A673 (cell line): ENCODE results near the gene PSME3IP1. TPM values are rescaled to one million over a fixed set of nuclear protein-coding genes. Genes with fewer than 3 reads are reported as not detected.

Experiments used
- BruUV-seq: library from RNA; stranded (reverse); fragments of 400-500 nt; replicated peaks from 2 replicates; lab custom pipeline; 2021; lab: Mats Ljungman, UMichigan
- CTCF ChIA-PET: fragments of 300-600 bp; sonication (Branson Sonifier 250); formaldehyde crosslinking; loops from one replicate; lab custom pipeline; 2022; ENCODE audit warnings: antibody characterized with exemption; lab: Charles Lee
- POLR2A ChIA-PET: fragments of 300-600 bp; sonication (Branson Sonifier 250); formaldehyde crosslinking; loops from one replicate; lab custom pipeline; 2022; ENCODE audit warnings: antibody characterized with exemption; ENCODE audit not compliant: low non-redundant PET; lab: Charles Lee
- DNase-seq: peaks from one replicate; pipeline ENCODE4 v3.0.0-alpha.2; 2015; ENCODE audit warnings: low spot score
- H3K27ac ChIP-seq: fragments of 200-600 bp; sonication (generic); 2 replicates; pipeline ENCODE4 v1.5.1; 2016; ENCODE audit warnings: mixed run types, low read depth, mild to moderate bottlenecking, mixed read lengths, antibody characterized with exemption, low read length; ENCODE audit not compliant: poor library complexity, severe bottlenecking
- H3K27me3 ChIP-seq: fragments of 200-600 bp; sonication (generic); replicated peaks from 2 replicates; pipeline ENCODE4 v1.6.1; 2017; ENCODE audit warnings: mixed run types, low read depth, mild to moderate bottlenecking, mixed read lengths, antibody characterized with exemption, low read length; ENCODE audit not compliant: insufficient read depth, poor library complexity
- H3K36me3 ChIP-seq: fragments of 200-600 bp; sonication (generic); 2 replicates; pipeline ENCODE4 v1.6.1; 2016; ENCODE audit warnings: mixed run types, mild to moderate bottlenecking, mixed read lengths, antibody characterized with exemption, low read length; ENCODE audit not compliant: insufficient read depth, poor library complexity, severe bottlenecking
- H3K4me1 ChIP-seq: fragments of 200-600 bp; sonication (generic); 2 replicates; pipeline ENCODE4 v1.6.1; 2017; ENCODE audit warnings: mixed run types, mild to moderate bottlenecking, mixed read lengths, antibody characterized with exemption, low read length; ENCODE audit not compliant: insufficient read depth, poor library complexity, severe bottlenecking
- H3K4me3 ChIP-seq: fragments of 200-600 bp; sonication (generic); 2 replicates; pipeline ENCODE4 v1.5.1; 2016; ENCODE audit warnings: low read depth, mixed run types, mild to moderate bottlenecking, mixed read lengths, low read length; ENCODE audit not compliant: poor library complexity, severe bottlenecking
- H3K9me3 ChIP-seq: fragments of 200-600 bp; sonication (generic); 2 replicates; pipeline ENCODE4 v1.6.1; 2016; ENCODE audit warnings: mixed run types, low read depth, mild to moderate bottlenecking, mixed read lengths, antibody characterized with exemption, low read length; ENCODE audit not compliant: poor library complexity, severe bottlenecking
- CTCF ChIP-seq: fragments of 300-800, 200-600 bp; sonication (generic); conservative IDR thresholded peaks from 2 replicates; pipeline ENCODE4 v1.5.1; 2017; ENCODE audit warnings: low read depth, mild to moderate bottlenecking, antibody characterized with exemption, low read length, moderate library complexity, mixed read lengths
- EZH2 ChIP-seq: fragments of 200-600 bp; sonication (generic); IDR thresholded peaks from 2 replicates; pipeline ENCODE4 v1.6.1; 2017; ENCODE audit warnings: borderline replicate concordance, low read depth, mild to moderate bottlenecking, mixed read lengths, antibody characterized with exemption, low read length; ENCODE audit not compliant: poor library complexity, severe bottlenecking
- intact Hi-C: fragments of 100-400 bp; cut with micrococcal nuclease; formaldehyde crosslinking; loops from one replicate; pipeline ENCODE4 v1.10.0; 2022; ENCODE audit not compliant: unreplicated experiment
- total RNA-seq: library from RNA; stranded (reverse); gene quantifications from 2 replicates; pipeline ENCODE4 v1.2.3, GENCODE V29; 2021

PSME3IP1 gene
- total RNA-seq, 1 experiment from 2014 or later = 128 TPM

GRCh38 chr16:57153841-57154240, 32.0 kb downstream of the PSME3IP1 start:
- Histone ChIP-seq H3K4me3 (no peak overlapping the region), H3K27me3 (no peaks in the 10 kb centered on the region), H3K27ac (no peak overlapping the region), H3K4me1 (peaks cover 36% of the 10 kb centered on the region), H3K36me3 (peaks cover 54% of the 10 kb centered on the region), H3K9me3 (no peaks in the 10 kb centered on the region)
- intact Hi-C loops = no loop called here
- TF ChIP-seq CTCF = no peak
- TF ChIP-seq EZH2 = no peak
- BruUV-seq = TSS peak; percentile 82
- DNase-seq = no peak
- ChIA-PET POLR2A (no interaction called here), CTCF (no interaction called here)

- peak overlapping the region; percentile 72 for H3K27ac ChIP-seq
- ChIA-PET CTCF (interaction anchor here (1.2 kb wide), 1 partner anchor 60 kb away, joined by 4 read pairs; the partner anchor contains the start of gene CPNE2), POLR2A (no interaction called here)
- H3K9me3 ChIP-seq = no peaks in the 10 kb centered on the region
- no peak for DNase-seq
- intact Hi-C loops = no loop called here
- TF ChIP-seq EZH2 (no peak), CTCF (no peak)
- H3K27me3 ChIP-seq = no peaks in the 10 kb centered on the region
- H3K4me1 ChIP-seq = peaks cover 51% of the 10 kb centered on the region
- no TSS peak for BruUV-seq
- peaks cover 43% of the 10 kb centered on the region for H3K36me3 ChIP-seq
- H3K4me3 ChIP-seq = no peak overlapping the region
These were observed 33.4 kb downstream of the PSME3IP1 start for GRCh38 chr16:57152096-57153093.

- intact Hi-C loops = no loop called here
- H3K9me3 ChIP-seq = no peaks in the 10 kb centered on the region
- peak; percentile 60 for DNase-seq
- TF ChIP-seq CTCF (no peak), EZH2 (no peak)
- H3K4me1 ChIP-seq = peaks cover 61% of the 10 kb centered on the region
- BruUV-seq = no TSS peak
- no peak overlapping the region for H3K4me3 ChIP-seq
- no peaks in the 10 kb centered on the region for H3K27me3 ChIP-seq
- ChIA-PET POLR2A (no interaction called here), CTCF (interaction anchor here (1.2 kb wide), 1 partner anchor 59 kb away, joined by 4 read pairs; the partner anchor contains the start of gene CPNE2)
- H3K27ac ChIP-seq = peak overlapping the region; percentile 72
- H3K36me3 ChIP-seq = peaks cover 38% of the 10 kb centered on the region
These were observed 34.5 kb downstream of the PSME3IP1 start for GRCh38 chr16:57151369-57151768.
